OCI-M2 (cell line): ENCODE measurements around the gene ZNF442.
"Not testable (repeated sequence)": the region's sequence is repeated elsewhere in the genome, so short reads cannot be mapped to it uniquely, and the experiment has no call there.

ENCODE experiments used
- DNase-seq: peaks from one replicate; lab custom pipeline; 2025; ENCODE audit not compliant: unreplicated experiment; lab: John Stamatoyannopoulos, UW

The ZNF442 gene

GRCh38 chr19:12331211-12331941 is 34.1 kb downstream of the ZNF442 start:
- peak; percentile 96 for DNase-seq

GRCh38 chr19:12330340-12330739 is 35.1 kb downstream of the ZNF442 start:
- no peak for DNase-seq

- DNase-seq = no peak
These were observed 39.8 kb downstream of the ZNF442 start for GRCh38 chr19:12325690-12326089.

GRCh38 chr19:12318782-12319413 is 46.6 kb downstream of the ZNF442 start:
- no peak for DNase-seq

- DNase-seq = no peak
These were observed 50.9 kb downstream of the ZNF442 start for GRCh38 chr19:12314553-12314952.

GRCh38 chr19:12308891-12309290 is 56.6 kb downstream of the ZNF442 start:
- not testable (repeated sequence) for DNase-seq
